Glomerular visceral epithelial cell (primary cell): ENCODE measurements around the gene CAMK1D.
A peak's percentile ranks its signal among the peaks of the same experiment; 100 is the strongest.
"Not testable (repeated sequence)": the region's sequence is repeated elsewhere in the genome, so short reads cannot be mapped to it uniquely, and the experiment has no call there.

Experiments
- DNase-seq: peaks from one replicate; pipeline ENCODE4 v3.0.0-alpha.2; 2016; ENCODE audit errors: extremely low spot score

CAMK1D gene

GRCh38 chr10:12430406-12430982 lies 81.1 kb downstream of the CAMK1D start:
- no peak for DNase-seq

DNA sequence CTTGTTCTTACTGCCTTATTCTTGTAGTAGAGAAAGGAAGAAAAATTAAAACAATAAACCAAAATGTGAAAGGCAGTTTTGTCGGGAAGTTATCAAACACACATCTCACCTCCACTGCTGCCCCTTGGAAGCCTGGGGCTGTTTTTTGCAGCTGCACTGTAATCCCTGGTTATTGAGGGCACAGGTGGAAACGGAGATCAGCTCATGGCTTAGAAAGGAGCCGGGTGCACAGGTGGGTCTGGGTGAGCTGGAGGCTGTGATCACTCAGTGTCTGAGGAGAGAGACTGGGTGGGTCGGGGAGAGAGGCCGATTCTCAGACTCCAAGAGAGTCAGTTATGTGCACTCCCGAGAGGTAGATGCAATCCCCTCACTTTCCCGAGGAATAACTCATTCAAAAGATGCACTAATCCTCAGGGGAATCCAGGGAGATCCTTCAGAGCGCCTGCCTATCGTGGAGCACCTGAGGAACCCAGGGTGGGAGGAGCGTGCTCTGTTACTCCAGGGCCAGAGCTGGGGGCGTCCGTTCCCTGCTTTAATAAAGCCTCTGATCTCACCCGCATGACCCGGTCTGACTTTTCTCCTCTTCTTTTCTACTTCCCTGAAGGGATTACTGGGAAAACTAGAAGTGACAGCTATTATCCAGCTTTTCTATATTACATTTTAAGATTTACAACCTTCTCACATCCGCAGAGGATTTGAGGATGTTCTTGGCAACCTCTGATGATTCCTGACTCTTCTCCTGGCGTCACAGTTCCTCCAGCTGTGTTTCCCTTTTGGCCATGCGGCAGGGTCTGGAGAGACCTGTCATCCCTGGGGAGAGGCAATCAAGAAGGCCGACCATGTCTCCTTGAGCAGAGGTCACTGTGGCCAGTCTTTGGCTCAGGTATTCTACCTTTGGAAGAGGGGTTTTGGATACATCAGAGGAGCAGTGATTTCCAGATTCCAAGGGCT lies 82.1 kb downstream of the CAMK1D start:
- DNase-seq, result no peak

GRCh38 chr10:12432402-12433189 lies 83.2 kb downstream of the CAMK1D start:
- DNase-seq, result no peak

DNA sequence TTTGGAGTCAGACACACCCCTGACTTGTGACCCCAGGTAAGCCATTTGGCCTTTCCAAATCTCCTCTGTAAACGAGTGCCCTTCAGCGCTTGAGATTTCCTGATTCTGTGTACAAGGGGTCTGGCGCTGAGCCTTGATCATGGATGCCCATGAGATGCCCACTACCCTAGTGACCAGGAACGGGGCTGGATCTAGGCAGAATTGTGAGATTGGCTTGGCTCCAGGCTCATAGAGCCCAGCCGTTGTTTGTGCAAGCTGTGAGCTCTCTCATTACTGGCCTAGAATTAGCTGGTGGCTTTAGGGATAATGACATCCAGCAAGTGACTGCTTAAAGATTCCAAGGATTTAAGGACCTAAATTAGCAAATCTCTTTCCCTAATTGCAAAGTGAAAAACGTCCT lies 84.9 kb downstream of the CAMK1D start:
- no peak for DNase-seq

DNA sequence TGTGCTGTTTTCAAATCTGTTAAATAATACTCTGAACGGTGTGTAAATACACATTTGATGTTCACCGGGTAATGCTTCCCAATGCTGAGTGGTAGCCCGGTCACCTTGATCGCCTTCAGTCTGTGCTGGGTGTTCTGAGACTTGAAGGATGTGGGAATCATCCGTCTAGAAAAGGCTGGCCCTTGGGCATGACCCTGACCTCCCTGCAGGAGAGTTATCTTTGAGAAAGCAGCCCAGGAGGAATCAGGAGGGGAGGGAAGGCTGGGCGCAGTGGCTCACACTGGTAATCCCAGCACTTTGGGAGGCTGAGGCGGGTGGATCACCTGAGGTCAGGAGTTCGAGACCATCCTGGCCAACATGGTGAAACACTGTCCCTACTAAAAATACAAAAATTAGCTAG lies 85.3 kb downstream of the CAMK1D start:
- DNase-seq, result not testable (repeated sequence)

- no peak for DNase-seq
Observed at GRCh38 chr10:12435348-12435747, 86.0 kb downstream of the CAMK1D start.

DNA sequence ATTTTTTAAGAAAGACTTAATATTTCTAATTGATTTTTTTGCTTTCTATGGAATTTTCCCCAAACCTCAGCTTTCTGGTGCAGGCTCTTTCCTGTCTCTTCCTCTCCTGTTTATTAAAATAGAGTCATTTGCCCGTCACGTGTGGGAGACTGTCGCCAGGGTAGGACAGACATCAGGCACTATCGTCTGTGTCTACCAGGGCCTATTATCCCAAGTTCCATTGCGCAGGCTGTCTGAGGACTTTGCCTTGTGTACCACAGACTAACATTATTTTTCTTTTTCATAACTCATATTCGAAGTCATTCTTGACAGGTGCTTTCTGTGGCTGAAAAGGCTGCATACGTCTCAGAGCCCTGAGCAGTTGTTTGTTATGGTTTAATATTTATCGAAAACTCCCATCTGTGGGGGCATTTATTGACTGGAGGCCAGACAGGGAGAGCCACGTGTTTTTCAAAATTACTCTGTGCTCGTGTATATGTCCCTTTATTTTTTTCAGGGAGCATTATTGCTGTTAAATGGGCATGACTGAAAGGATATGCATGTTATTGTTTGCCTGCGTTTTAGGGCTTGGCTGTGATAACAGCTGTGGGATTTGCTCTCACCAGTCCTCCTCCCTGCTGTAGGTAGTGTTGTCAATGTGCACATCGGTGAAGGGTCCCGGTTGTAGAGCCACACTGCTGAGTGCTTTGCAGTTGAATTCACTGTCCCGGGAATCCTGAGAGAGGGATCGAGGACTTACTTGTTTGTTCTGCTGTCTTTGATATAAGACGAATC lies 89.8 kb downstream of the CAMK1D start:
- DNase-seq, result no peak

GRCh38 chr10:12439767-12440166 lies 90.4 kb downstream of the CAMK1D start:
- DNase-seq, result not testable (repeated sequence)

DNA sequence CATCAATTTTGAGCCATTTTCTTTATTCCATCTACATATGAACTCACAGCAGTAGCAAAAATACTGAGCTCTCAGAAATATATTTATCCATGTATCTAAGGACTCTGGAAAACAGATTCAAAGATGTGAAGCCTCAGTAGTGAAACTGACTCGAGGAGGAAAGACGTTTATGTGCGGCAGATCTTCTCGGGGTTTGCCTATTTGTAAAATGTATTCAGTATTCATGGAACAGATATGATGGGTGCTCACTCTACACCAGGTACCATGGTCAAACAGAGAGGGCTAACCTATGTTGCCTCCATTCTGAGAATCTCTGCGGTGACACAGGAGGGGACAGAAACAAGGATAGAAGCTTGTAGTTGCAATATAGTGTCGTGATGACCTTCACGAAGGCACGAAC lies 93.7 kb downstream of the CAMK1D start:
- no peak for DNase-seq

DNA sequence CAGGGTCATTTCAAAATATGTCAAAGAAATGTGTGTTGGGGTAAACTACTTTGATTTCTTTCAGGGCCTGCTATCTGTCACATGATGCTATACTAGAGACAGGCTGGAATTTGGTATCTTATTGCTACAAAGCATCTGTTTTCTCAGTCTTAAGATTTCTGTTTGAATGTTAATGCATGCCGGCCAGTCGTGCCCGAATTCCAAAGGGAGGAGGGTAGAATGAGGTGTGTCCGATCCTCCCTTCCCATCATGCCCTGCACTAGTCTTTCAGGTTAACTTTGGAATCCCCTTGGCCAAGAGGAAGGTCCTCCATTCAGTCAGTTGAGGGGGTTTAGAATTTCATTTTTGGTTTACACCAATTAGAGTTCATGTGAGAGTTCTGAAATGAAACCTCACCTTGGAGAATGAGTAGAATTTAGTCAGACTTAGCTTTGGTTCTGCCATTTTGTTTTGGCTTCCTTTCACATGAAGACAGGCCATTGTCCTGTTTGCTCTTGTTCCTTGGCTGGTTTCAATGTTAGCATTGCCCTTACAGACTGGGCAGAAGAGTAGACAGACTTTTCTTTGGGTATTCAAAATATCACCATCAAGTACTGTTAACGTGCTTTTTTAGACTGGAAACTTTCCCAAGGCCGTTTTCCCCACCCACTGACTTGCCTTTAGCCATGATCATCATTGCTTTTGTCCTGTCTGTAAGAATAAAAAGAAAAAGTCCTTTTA lies 95.8 kb downstream of the CAMK1D start:
- DNase-seq, result no peak

DNA sequence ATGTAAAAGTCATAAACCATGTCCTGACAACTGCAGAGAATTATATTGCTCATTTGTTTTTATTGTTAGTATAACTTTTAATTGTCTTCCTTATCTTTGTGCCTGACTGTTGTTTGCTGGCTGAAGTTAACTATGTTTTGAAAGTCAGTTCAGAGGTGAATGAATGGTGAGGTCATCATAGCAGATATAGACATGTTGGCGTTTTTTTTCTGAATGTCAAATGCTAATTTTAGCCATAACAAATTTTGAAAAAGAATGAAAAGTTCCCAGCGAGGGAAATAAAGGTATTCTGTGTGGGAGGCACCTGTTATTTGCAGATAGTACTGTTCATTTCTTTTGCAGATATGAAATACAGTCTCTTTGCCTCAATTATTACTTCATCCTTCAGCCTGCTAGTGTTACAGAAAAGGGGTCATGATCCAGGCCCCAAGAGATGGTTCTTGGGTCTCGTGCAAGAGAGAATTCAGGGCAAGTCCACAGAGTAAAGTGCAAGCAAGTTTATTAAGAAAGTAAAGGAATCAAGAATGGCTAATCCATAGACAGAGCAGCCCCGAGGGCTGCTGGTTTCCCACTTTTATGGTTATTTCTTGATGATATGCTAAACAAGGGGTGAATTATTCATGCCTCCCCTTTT lies 96.5 kb downstream of the CAMK1D start:
- no peak for DNase-seq

DNA sequence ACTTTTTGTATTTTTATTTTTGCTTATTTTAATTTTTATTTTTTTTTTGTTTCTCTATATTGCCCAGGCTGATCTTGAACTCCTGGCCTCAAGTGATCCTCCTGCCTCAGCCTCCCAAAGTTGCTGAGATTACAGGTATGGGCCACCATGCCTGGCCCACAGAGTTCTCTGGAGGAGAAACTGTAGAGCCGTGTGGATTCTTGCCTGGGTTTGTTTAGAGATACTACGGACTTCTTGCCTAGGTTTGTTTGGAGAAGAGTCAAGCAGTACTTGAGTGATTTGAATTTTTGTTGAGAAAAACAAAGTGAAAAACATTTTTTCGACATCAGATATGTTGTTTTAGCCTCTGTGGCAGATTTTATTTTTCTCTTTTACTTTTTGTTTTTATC lies 99.0 kb downstream of the CAMK1D start:
- DNase-seq, result no peak

- DNase-seq, result peak; percentile 89
Observed at GRCh38 chr10:12448729-12449391, 99.5 kb downstream of the CAMK1D start.

GRCh38 chr10:12455318-12455717 lies 106.0 kb downstream of the CAMK1D start:
- DNase-seq, result no peak

GRCh38 chr10:12455766-12456165 lies 106.4 kb downstream of the CAMK1D start:
- DNase-seq, result no peak

- DNase-seq, result no peak
Observed at GRCh38 chr10:12459340-12459739, 110.0 kb downstream of the CAMK1D start.

DNA sequence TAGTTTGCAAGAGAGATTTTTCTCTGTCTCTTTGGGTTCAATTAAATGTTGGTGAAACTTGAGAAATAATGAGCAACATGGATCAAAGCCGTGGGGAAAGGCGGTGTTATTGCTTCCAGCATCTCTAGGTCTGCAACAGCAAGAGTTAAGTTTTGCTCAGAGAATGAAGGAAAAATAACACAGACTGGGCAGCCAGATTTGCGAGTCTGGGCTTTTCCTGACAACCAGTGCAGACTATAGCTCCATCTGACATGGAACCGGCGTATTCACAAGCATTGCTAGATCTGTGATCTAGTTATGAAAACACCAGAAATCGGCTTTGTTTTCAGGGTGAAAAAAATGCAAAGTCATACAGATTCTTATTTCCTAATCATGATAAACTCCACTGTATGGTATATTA lies 110.4 kb downstream of the CAMK1D start:
- no peak for DNase-seq

- DNase-seq, result no peak
Observed at GRCh38 chr10:12463459-12463838, 114.1 kb downstream of the CAMK1D start.

- no peak for DNase-seq
Observed at GRCh38 chr10:12465385-12466136, 116.2 kb downstream of the CAMK1D start.
